ENCODE data around the gene PRKAR2B.

DNA sequence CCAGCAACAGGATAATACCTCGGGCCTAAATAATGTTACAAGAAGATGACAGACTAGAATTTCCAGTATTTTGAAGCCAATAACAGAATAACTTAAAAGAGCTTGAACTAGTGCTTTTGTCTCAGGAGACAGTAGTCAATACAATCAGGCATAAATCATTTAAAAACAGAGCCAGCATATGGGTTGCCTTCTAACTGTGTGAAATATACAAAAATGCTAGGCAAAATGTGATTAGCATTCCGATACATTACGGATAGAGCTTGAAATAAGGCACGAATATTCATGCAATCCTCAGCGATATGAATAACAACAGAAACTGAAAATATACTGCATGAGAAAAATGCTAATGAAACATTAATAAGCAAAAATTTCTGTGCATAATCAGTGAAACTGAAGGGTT is 18.3 kb upstream of the PRKAR2B start:
- no peak for TF ChIP-seq EZH2 (IDR thresholded peaks at IDR 0.05; ENCODE audit: borderline replicate concordance, insufficient read depth, low read length, poor library complexity, severe bottlenecking)
- no peak for TF ChIP-seq MXI1 (conservative IDR thresholded peaks at IDR 0.05; ENCODE audit: poor library complexity, severe bottlenecking)
- TF ChIP-seq, protein P1, sequence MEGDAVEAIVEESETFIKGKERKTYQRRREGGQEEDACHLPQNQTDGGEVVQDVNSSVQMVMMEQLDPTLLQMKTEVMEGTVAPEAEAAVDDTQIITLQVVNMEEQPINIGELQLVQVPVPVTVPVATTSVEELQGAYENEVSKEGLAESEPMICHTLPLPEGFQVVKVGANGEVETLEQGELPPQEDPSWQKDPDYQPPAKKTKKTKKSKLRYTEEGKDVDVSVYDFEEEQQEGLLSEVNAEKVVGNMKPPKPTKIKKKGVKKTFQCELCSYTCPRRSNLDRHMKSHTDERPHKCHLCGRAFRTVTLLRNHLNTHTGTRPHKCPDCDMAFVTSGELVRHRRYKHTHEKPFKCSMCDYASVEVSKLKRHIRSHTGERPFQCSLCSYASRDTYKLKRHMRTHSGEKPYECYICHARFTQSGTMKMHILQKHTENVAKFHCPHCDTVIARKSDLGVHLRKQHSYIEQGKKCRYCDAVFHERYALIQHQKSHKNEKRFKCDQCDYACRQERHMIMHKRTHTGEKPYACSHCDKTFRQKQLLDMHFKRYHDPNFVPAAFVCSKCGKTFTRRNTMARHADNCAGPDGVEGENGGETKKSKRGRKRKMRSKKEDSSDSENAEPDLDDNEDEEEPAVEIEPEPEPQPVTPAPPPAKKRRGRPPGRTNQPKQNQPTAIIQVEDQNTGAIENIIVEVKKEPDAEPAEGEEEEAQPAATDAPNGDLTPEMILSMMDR (IDR thresholded peaks at IDR 0.05; ENCODE audit: poor library complexity, severe bottlenecking) = no peak
- TF ChIP-seq EP300 (conservative IDR thresholded peaks at IDR 0.05; ENCODE audit: poor library complexity, severe bottlenecking) = no peak
- TF ChIP-seq SMC3 (conservative IDR thresholded peaks at IDR 0.05; ENCODE audit: poor library complexity) = no peak
- no peak for TF ChIP-seq TAF1 (IDR thresholded peaks at IDR 0.05; ENCODE audit: low read depth)
- TF ChIP-seq, protein P2, sequence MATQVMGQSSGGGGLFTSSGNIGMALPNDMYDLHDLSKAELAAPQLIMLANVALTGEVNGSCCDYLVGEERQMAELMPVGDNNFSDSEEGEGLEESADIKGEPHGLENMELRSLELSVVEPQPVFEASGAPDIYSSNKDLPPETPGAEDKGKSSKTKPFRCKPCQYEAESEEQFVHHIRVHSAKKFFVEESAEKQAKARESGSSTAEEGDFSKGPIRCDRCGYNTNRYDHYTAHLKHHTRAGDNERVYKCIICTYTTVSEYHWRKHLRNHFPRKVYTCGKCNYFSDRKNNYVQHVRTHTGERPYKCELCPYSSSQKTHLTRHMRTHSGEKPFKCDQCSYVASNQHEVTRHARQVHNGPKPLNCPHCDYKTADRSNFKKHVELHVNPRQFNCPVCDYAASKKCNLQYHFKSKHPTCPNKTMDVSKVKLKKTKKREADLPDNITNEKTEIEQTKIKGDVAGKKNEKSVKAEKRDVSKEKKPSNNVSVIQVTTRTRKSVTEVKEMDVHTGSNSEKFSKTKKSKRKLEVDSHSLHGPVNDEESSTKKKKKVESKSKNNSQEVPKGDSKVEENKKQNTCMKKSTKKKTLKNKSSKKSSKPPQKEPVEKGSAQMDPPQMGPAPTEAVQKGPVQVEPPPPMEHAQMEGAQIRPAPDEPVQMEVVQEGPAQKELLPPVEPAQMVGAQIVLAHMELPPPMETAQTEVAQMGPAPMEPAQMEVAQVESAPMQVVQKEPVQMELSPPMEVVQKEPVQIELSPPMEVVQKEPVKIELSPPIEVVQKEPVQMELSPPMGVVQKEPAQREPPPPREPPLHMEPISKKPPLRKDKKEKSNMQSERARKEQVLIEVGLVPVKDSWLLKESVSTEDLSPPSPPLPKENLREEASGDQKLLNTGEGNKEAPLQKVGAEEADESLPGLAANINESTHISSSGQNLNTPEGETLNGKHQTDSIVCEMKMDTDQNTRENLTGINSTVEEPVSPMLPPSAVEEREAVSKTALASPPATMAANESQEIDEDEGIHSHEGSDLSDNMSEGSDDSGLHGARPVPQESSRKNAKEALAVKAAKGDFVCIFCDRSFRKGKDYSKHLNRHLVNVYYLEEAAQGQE (IDR thresholded peaks at IDR 0.05; ENCODE audit: borderline replicate concordance) = no peak
- no peak for TF ChIP-seq RAD21 (conservative IDR thresholded peaks at IDR 0.05)
- TF ChIP-seq POLR2AphosphoS5 (IDR thresholded peaks at IDR 0.05) = no peak
